ENCODE data around the gene CEMIP.

DNA sequence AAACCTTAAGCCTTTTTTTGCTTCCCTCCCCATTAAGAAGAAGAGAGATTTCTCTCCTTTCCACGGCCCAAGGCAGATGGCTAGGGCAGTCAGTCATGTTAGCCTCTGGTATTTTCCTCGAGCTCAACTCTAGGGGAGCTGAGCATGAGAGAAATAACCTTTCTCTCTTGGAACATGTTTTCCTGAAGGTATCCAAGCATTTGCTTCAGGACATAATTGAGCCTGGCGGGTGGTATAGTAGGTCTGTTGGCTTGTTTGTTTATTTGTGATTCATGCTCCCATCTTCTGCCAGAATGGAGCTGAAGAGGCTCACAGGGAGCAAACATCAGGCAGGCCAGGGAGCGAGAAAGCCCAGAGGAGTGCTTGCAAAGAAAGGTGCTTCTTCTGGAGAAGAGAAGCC is 108.0 kb downstream of the CEMIP start:
- TF ChIP-seq, protein P1, sequence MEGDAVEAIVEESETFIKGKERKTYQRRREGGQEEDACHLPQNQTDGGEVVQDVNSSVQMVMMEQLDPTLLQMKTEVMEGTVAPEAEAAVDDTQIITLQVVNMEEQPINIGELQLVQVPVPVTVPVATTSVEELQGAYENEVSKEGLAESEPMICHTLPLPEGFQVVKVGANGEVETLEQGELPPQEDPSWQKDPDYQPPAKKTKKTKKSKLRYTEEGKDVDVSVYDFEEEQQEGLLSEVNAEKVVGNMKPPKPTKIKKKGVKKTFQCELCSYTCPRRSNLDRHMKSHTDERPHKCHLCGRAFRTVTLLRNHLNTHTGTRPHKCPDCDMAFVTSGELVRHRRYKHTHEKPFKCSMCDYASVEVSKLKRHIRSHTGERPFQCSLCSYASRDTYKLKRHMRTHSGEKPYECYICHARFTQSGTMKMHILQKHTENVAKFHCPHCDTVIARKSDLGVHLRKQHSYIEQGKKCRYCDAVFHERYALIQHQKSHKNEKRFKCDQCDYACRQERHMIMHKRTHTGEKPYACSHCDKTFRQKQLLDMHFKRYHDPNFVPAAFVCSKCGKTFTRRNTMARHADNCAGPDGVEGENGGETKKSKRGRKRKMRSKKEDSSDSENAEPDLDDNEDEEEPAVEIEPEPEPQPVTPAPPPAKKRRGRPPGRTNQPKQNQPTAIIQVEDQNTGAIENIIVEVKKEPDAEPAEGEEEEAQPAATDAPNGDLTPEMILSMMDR (IDR thresholded peaks at IDR 0.05), result no peak
- TF ChIP-seq EZH2 (IDR thresholded peaks at IDR 0.05), result no peak

Data from neural progenitor cell (in vitro differentiated cells).